ENCODE measurements around the gene SUPT16H.
"Not testable (repeated sequence)": the region's sequence is repeated elsewhere in the genome, so short reads cannot be mapped to it uniquely, and the experiment has no call there.

Gene SUPT16H

GRCh38 chr14:21383848-21384493 is at the start of gene SUPT16H:
Gene SUPT16H (minus strand): TSS chr14:21384019. CDS start chr14:21383927, 92 bp downstream.
- peak; percentile 93 for DNase-seq

- DNase-seq = no peak
These were observed 47.3 kb upstream of the SUPT16H start for GRCh38 chr14:21431126-21431525.

GRCh38 chr14:21428930-21429329 is 45.1 kb upstream of the SUPT16H start:
- no peak for DNase-seq

GRCh38 chr14:21426692-21427091 is 42.9 kb upstream of the SUPT16H start:
- DNase-seq = no peak

- DNase-seq = no peak
These were observed 35.7 kb upstream of the SUPT16H start for GRCh38 chr14:21419528-21419927.

- no peak for DNase-seq
These were observed 31.5 kb upstream of the SUPT16H start for GRCh38 chr14:21415329-21415728.

GRCh38 chr14:21414137-21414631 is 30.4 kb upstream of the SUPT16H start:
- DNase-seq = no peak

- no peak for DNase-seq
These were observed 24.3 kb upstream of the SUPT16H start for GRCh38 chr14:21408147-21408546.

- no peak for DNase-seq
These were observed 22.4 kb upstream of the SUPT16H start for GRCh38 chr14:21406213-21406612.

- no peak for DNase-seq
These were observed 21.3 kb upstream of the SUPT16H start for GRCh38 chr14:21405097-21405496.

- no peak for DNase-seq
These were observed 15.6 kb upstream of the SUPT16H start for GRCh38 chr14:21399311-21399870.

GRCh38 chr14:21398901-21399300 is 15.1 kb upstream of the SUPT16H start:
- no peak for DNase-seq

- no peak for DNase-seq
These were observed 11.6 kb upstream of the SUPT16H start for GRCh38 chr14:21395450-21395849.

- DNase-seq = no peak
These were observed 1.5 kb upstream of the SUPT16H start for GRCh38 chr14:21385188-21385904.

- no peak for DNase-seq
These were observed 654 bp upstream of the SUPT16H start for GRCh38 chr14:21384494-21384851.

GRCh38 chr14:21382886-21383847 is 652 bp downstream of the SUPT16H start:
- DNase-seq = peak; percentile 45

GRCh38 chr14:21382095-21382494 is 1.7 kb downstream of the SUPT16H start:
- DNase-seq = no peak

- DNase-seq = no peak
These were observed 4.5 kb downstream of the SUPT16H start for GRCh38 chr14:21379338-21379737.

GRCh38 chr14:21373980-21374379 is 9.8 kb downstream of the SUPT16H start:
- DNase-seq = no peak

GRCh38 chr14:21372814-21373213 is 11.0 kb downstream of the SUPT16H start:
- DNase-seq = not testable (repeated sequence)

- DNase-seq = no peak
These were observed 13.7 kb downstream of the SUPT16H start for GRCh38 chr14:21369949-21370679.

- no peak for DNase-seq
These were observed 16.2 kb downstream of the SUPT16H start for GRCh38 chr14:21367582-21368144.
